ENCODE measurements around the gene HOXA5.

The HOXA5 gene

GRCh38 chr7:27154369-27154768 lies 10.9 kb upstream of the HOXA5 start:
- H3K4me1 ChIP-seq (ENCODE audit: control insufficient read depth, insufficient read depth, low read length), result peaks cover 11% of the 10 kb centered on the region
- no peak overlapping the region for H3K4me3 ChIP-seq (ENCODE audit: low read depth, low read length)
- no peak for TF ChIP-seq ZNF362 (tag by site-specific recombination; IDR thresholded peaks at IDR 0.05)
- TF ChIP-seq ZBTB10 (tag by site-specific recombination; IDR thresholded peaks at IDR 0.05), result 0 out of 2 replicates have a peak, but pooled peaks have one; percentile 28
- H3K36me3 ChIP-seq (ENCODE audit: control insufficient read depth in 2 of 2, insufficient read depth in 1 of 2, low read length in 2 of 2), result peaks cover 0 to 22% of the 10 kb centered on the region in 2 experiments; a peak in 1 of 3 replicates
- ChIA-PET POLR2A (no interaction called here), CTCF (interaction anchor here (0.5 to 1.0 kb wide), 4 partner anchors 11 to 757 kb away, joined by 3 to 4 read pairs (median 4); partner anchors contain the start of gene HOXA5)
- H3K27ac ChIP-seq (ENCODE audit: extremely low read depth, low read depth, low read length), result no peak overlapping the region
- H3K9me3 ChIP-seq (ENCODE audit: control insufficient read depth, insufficient read depth, low read depth, low read length), result no peaks in the 10 kb centered on the region

- peaks cover 0 to 24% of the 10 kb centered on the region in 2 experiments; a peak in 1 of 3 replicates for H3K36me3 ChIP-seq (ENCODE audit: control insufficient read depth in 2 of 2, insufficient read depth in 1 of 2, low read length in 2 of 2)
- CTCF ChIA-PET, result interaction anchor here (0.6 to 1.0 kb wide), 3 partner anchors 10 to 34 kb away, joined by 3 to 4 read pairs (median 3); partner anchors contain the start of gene HOXA5
- peaks cover 4% of the 10 kb centered on the region; the same call in 1 of the 2 replicates for H3K4me1 ChIP-seq (ENCODE audit: control insufficient read depth, insufficient read depth, low read length)
- POLR2A ChIA-PET, result interaction anchor here (1.1 to 1.4 kb wide), 2 partner anchors 22 to 38 kb away, joined by 3 read pairs; no protein-coding TSS in a partner anchor
- H3K27ac ChIP-seq (ENCODE audit: extremely low read depth, low read depth, low read length), result no peak overlapping the region
- H3K4me3 ChIP-seq (ENCODE audit: low read depth, low read length), result no peak overlapping the region
- no peaks in the 10 kb centered on the region for H3K9me3 ChIP-seq (ENCODE audit: control insufficient read depth, insufficient read depth, low read depth, low read length)
- TF ChIP-seq ZNF140 (tag by site-specific recombination; IDR thresholded peaks at IDR 0.05) (no peak), ZNF692 (tag by site-specific recombination; IDR thresholded peaks at IDR 0.05) (no peak), ZNF843 (tag by site-specific recombination; IDR thresholded peaks at IDR 0.05) (no peak), ZBTB11 (tag by site-specific recombination; conservative IDR thresholded peaks at IDR 0.05; ENCODE audit: low read depth) (no peak), ZNF335 (tag by site-specific recombination; conservative IDR thresholded peaks at IDR 0.05) (no peak), ZNF571 (tag by site-specific recombination; IDR thresholded peaks at IDR 0.05) (no peak)
Measured at GRCh38 chr7:27153526-27153925, 10.0 kb upstream of the HOXA5 start.

- Histone ChIP-seq H3K27ac (ENCODE audit: extremely low read depth, low read depth, low read length) (no peak overlapping the region), H3K4me1 (ENCODE audit: control insufficient read depth, insufficient read depth, low read length) (peaks cover 4% of the 10 kb centered on the region; the same call in 1 of the 2 replicates), H3K36me3 (ENCODE audit: control insufficient read depth in 2 of 2, insufficient read depth in 1 of 2, low read length in 2 of 2) (peaks cover 0 to 28% of the 10 kb centered on the region in 2 experiments; a peak in 1 of 3 replicates), H3K4me3 (ENCODE audit: low read depth, low read length) (no peak overlapping the region), H3K9me3 (ENCODE audit: control insufficient read depth, insufficient read depth, low read depth, low read length) (no peaks in the 10 kb centered on the region)
- ChIA-PET CTCF (interaction anchor here (0.6 kb wide), 1 partner anchor 472 kb away, joined by 4 read pairs; no protein-coding TSS in a partner anchor), POLR2A (interaction anchor here (1.1 to 5.6 kb wide), 3 partner anchors 9 to 37 kb away, joined by 3 to 42 read pairs (median 3); no protein-coding TSS in a partner anchor)
- TF ChIP-seq ZNF692 (tag by site-specific recombination; IDR thresholded peaks at IDR 0.05) (0 out of 2 replicates have a peak, but pooled peaks have one; percentile 13), ZNF423 (tag by site-specific recombination; IDR thresholded peaks at IDR 0.05) (peak; percentile 78), ZNF777 (tag by site-specific recombination; IDR thresholded peaks at IDR 0.05; ENCODE audit: borderline replicate concordance) (no peak), GLIS2 (tag by site-specific recombination; IDR thresholded peaks at IDR 0.05) (peak; percentile 69), ZBTB48 (tag by site-specific recombination; IDR thresholded peaks at IDR 0.05) (no peak), ZBTB8A (tag by site-specific recombination; IDR thresholded peaks at IDR 0.05) (peak; percentile 20; the same call in 1 of the 2 replicates), SCRT2 (tag by site-specific recombination; IDR thresholded peaks at IDR 0.05) (no peak), ZNF335 (tag by site-specific recombination; conservative IDR thresholded peaks at IDR 0.05) (peak; percentile 77), HOXA7 (CRISPR knock-in tag; IDR thresholded peaks at IDR 0.05; ENCODE audit: borderline replicate concordance) (no peak), ZIC2 (tag by site-specific recombination; IDR thresholded peaks at IDR 0.05) (peak; percentile 26; the same call in 1 of the 2 replicates), FEZF1 (tag by site-specific recombination; IDR thresholded peaks at IDR 0.05) (no peak)
Measured at GRCh38 chr7:27152816-27153442, 9.4 kb upstream of the HOXA5 start.
